Measurements from ENCODE around the gene STPG3. TPM values are rescaled to one million over a fixed set of nuclear protein-coding genes. Genes with fewer than 3 reads are reported as not detected.

Gene STPG3
- total and polyA plus RNA-seq, 2 of the 13 experiments (the other 11 are each of a cell fraction or from before 2014, with no cell fraction given), result not detected

DNA sequence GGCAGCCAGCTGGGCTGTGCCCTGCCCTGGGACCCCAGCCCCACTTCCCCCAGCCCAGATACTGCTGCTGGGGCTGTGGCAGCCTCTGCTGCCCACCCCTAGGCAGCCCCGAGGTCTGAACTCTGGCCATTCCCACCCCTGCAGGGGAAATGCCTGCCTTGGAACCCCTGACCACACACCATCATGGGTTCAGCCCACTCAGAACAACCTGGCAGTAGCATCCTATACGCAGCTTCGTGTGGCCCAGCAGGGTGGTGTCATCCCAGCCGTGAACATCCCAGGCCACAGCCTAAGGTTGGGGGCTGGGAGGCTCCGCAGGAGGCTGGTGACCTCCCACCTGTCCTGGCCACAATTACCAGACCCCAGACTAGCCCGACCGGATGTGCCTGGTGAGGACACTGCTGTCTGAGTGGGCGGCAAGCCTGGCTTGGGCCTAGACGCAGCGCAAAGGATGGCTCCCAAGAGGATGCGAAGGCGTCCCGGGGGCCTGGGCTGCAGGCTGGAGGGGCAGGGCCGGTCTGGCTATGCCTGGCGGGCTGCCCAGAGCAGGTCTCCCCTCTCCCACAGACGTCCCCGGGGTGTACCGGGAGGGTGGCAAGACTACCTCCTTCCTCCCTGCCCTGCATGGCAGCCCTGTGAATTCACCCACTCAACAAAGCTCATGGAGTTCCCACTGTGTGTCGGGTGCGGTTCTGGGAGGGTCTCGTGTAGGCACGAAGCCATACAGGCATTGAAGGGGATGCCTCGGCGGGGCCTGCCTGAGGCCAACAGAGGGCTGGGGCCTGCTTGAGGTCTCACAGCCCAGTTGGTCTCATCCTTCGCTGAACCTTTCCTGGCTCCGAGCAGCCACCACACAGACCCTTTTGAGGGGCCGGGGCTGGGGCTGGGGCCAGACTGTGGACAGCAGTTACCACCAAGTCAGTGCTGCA lies 21.9 kb upstream of the STPG3 start (continued):
- TF ChIP-seq, protein P1, sequence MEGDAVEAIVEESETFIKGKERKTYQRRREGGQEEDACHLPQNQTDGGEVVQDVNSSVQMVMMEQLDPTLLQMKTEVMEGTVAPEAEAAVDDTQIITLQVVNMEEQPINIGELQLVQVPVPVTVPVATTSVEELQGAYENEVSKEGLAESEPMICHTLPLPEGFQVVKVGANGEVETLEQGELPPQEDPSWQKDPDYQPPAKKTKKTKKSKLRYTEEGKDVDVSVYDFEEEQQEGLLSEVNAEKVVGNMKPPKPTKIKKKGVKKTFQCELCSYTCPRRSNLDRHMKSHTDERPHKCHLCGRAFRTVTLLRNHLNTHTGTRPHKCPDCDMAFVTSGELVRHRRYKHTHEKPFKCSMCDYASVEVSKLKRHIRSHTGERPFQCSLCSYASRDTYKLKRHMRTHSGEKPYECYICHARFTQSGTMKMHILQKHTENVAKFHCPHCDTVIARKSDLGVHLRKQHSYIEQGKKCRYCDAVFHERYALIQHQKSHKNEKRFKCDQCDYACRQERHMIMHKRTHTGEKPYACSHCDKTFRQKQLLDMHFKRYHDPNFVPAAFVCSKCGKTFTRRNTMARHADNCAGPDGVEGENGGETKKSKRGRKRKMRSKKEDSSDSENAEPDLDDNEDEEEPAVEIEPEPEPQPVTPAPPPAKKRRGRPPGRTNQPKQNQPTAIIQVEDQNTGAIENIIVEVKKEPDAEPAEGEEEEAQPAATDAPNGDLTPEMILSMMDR (CRISPR knock-in tag; IDR thresholded peaks at IDR 0.05), result 0 out of 2 replicates have a peak, but pooled peaks have one; percentile 10
- TF ChIP-seq SOX5 (CRISPR knock-in tag; IDR thresholded peaks at IDR 0.05; ENCODE audit: borderline replicate concordance) (no peak), POLR2AphosphoS5 (IDR thresholded peaks at IDR 0.05; ENCODE audit: low read depth, low read length) (no peak), ZNF143 (CRISPR knock-in tag; IDR thresholded peaks at IDR 0.05) (no peak), AKAP8 (CRISPR knock-in tag; IDR thresholded peaks at IDR 0.05) (peak; percentile 75; the same call in 1 of the 2 replicates), ZNF432 (CRISPR knock-in tag; IDR thresholded peaks at IDR 0.05; ENCODE audit: borderline replicate concordance) (no peak), RFXAP (CRISPR knock-in tag; IDR thresholded peaks at IDR 0.05; ENCODE audit: borderline replicate concordance) (peak; percentile 44; the same call in 1 of the 2 replicates), ZZZ3 (CRISPR knock-in tag; IDR thresholded peaks at IDR 0.05; ENCODE audit: borderline replicate concordance) (no peak), ZNF468 (CRISPR knock-in tag; IDR thresholded peaks at IDR 0.05) (0 out of 2 replicates have a peak, but pooled peaks have one; percentile 68), ZNF83 (CRISPR knock-in tag; IDR thresholded peaks at IDR 0.05; ENCODE audit: borderline replicate concordance) (0 out of 2 replicates have a peak, but pooled peaks have one; percentile 51), TBX3 (IDR thresholded peaks at IDR 0.05; ENCODE audit: borderline replicate concordance) (no peak), MTF2 (CRISPR knock-in tag; IDR thresholded peaks at IDR 0.05; ENCODE audit: borderline replicate concordance) (no peak), KDM2A (CRISPR knock-in tag; IDR thresholded peaks at IDR 0.05; ENCODE audit: borderline replicate concordance, low read depth) (peak; percentile 67; the same call in 1 of the 2 replicates), AGO1 (IDR thresholded peaks at IDR 0.05; ENCODE audit: low read depth, low read length, poor library complexity, severe bottlenecking) (peak; percentile 93), ZNF224 (CRISPR knock-in tag; IDR thresholded peaks at IDR 0.05) (no peak)
- TF ChIP-seq, protein P2, sequence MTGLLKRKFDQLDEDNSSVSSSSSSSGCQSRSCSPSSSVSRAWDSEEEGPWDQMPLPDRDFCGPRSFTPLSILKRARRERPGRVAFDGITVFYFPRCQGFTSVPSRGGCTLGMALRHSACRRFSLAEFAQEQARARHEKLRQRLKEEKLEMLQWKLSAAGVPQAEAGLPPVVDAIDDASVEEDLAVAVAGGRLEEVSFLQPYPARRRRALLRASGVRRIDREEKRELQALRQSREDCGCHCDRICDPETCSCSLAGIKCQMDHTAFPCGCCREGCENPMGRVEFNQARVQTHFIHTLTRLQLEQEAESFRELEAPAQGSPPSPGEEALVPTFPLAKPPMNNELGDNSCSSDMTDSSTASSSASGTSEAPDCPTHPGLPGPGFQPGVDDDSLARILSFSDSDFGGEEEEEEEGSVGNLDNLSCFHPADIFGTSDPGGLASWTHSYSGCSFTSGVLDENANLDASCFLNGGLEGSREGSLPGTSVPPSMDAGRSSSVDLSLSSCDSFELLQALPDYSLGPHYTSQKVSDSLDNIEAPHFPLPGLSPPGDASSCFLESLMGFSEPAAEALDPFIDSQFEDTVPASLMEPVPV (CRISPR knock-in tag; IDR thresholded peaks at IDR 0.05), result peak; percentile 47; the same call in 1 of the 2 replicates
- TF ChIP-seq, protein P3, sequence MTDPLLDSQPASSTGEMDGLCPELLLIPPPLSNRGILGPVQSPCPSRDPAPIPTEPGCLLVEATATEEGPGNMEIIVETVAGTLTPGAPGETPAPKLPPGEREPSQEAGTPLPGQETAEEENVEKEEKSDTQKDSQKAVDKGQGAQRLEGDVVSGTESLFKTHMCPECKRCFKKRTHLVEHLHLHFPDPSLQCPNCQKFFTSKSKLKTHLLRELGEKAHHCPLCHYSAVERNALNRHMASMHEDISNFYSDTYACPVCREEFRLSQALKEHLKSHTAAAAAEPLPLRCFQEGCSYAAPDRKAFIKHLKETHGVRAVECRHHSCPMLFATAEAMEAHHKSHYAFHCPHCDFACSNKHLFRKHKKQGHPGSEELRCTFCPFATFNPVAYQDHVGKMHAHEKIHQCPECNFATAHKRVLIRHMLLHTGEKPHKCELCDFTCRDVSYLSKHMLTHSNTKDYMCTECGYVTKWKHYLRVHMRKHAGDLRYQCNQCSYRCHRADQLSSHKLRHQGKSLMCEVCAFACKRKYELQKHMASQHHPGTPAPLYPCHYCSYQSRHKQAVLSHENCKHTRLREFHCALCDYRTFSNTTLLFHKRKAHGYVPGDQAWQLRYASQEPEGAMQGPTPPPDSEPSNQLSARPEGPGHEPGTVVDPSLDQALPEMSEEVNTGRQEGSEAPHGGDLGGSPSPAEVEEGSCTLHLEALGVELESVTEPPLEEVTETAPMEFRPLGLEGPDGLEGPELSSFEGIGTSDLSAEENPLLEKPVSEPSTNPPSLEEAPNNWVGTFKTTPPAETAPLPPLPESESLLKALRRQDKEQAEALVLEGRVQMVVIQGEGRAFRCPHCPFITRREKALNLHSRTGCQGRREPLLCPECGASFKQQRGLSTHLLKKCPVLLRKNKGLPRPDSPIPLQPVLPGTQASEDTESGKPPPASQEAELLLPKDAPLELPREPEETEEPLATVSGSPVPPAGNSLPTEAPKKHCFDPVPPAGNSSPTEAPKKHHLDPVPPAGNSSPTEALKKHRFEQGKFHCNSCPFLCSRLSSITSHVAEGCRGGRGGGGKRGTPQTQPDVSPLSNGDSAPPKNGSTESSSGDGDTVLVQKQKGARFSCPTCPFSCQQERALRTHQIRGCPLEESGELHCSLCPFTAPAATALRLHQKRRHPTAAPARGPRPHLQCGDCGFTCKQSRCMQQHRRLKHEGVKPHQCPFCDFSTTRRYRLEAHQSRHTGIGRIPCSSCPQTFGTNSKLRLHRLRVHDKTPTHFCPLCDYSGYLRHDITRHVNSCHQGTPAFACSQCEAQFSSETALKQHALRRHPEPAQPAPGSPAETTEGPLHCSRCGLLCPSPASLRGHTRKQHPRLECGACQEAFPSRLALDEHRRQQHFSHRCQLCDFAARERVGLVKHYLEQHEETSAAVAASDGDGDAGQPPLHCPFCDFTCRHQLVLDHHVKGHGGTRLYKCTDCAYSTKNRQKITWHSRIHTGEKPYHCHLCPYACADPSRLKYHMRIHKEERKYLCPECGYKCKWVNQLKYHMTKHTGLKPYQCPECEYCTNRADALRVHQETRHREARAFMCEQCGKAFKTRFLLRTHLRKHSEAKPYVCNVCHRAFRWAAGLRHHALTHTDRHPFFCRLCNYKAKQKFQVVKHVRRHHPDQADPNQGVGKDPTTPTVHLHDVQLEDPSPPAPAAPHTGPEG (CRISPR knock-in tag; IDR thresholded peaks at IDR 0.05), result no peak

All from HepG2 (cell line).